Measurements from ENCODE around the gene MPL.

The MPL gene

GRCh38 chr1:43306688-43307457, 30.7 kb upstream of the MPL start:
- DNase-seq (ENCODE audit: low read depth in 2 of 2) = no peak

- no peak for DNase-seq (ENCODE audit: low read depth in 2 of 2)
Measured at GRCh38 chr1:43307458-43308158, 30.0 kb upstream of the MPL start.

GRCh38 chr1:43308635-43309404, 28.8 kb upstream of the MPL start:
- no peak for DNase-seq (ENCODE audit: low read depth in 2 of 2)

GRCh38 chr1:43309405-43310025, 28.1 kb upstream of the MPL start:
- no peak for DNase-seq (ENCODE audit: low read depth in 2 of 2)

GRCh38 chr1:43311521-43311920, 26.1 kb upstream of the MPL start:
- DNase-seq (ENCODE audit: low read depth in 2 of 2) = no peak

GRCh38 chr1:43312212-43312623, 25.4 kb upstream of the MPL start:
- DNase-seq (ENCODE audit: low read depth in 2 of 2) = no peak

- DNase-seq (ENCODE audit: low read depth in 2 of 2) = no peak
Measured at GRCh38 chr1:43312663-43313515, 24.7 kb upstream of the MPL start.

- DNase-seq (ENCODE audit: low read depth in 2 of 2) = no peak
Measured at GRCh38 chr1:43313771-43314170, 23.8 kb upstream of the MPL start.

GRCh38 chr1:43314233-43314632, 23.4 kb upstream of the MPL start:
- no peak for DNase-seq (ENCODE audit: low read depth in 2 of 2)

- DNase-seq (ENCODE audit: low read depth in 2 of 2) = no peak
Measured at GRCh38 chr1:43315481-43315880, 22.1 kb upstream of the MPL start.

- no peak for DNase-seq (ENCODE audit: low read depth in 2 of 2)
Measured at GRCh38 chr1:43315963-43316737, 21.5 kb upstream of the MPL start.

GRCh38 chr1:43316738-43317520, 20.7 kb upstream of the MPL start:
- no peak for DNase-seq (ENCODE audit: low read depth in 2 of 2)

GRCh38 chr1:43317817-43318471, 19.7 kb upstream of the MPL start:
- no peak for DNase-seq (ENCODE audit: low read depth in 2 of 2)

- DNase-seq (ENCODE audit: low read depth in 2 of 2) = no peak
Measured at GRCh38 chr1:43318831-43319230, 18.8 kb upstream of the MPL start.

GRCh38 chr1:43319288-43319687, 18.3 kb upstream of the MPL start:
- no peak for DNase-seq (ENCODE audit: low read depth in 2 of 2)

- DNase-seq (ENCODE audit: low read depth in 2 of 2) = no peak
Measured at GRCh38 chr1:43319766-43320165, 17.9 kb upstream of the MPL start.

- DNase-seq (ENCODE audit: low read depth in 2 of 2) = no peak
Measured at GRCh38 chr1:43321331-43321891, 16.2 kb upstream of the MPL start.

- no peak for DNase-seq (ENCODE audit: low read depth in 2 of 2)
Measured at GRCh38 chr1:43322506-43322905, 15.1 kb upstream of the MPL start.

- DNase-seq (ENCODE audit: low read depth in 2 of 2) = no peak
Measured at GRCh38 chr1:43324810-43325209, 12.8 kb upstream of the MPL start.
